GM18858 (cell line): Measurements from ENCODE around the gene DIP2B.

Experiments used
- ATAC-seq: cut with Tn5 transposase; IDR thresholded peaks from one replicate; pipeline ENCODE4 v1.9.1; 2021; ENCODE audit not compliant: unreplicated experiment

Gene DIP2B

GRCh38 chr12:50725011-50725942, 220.5 kb downstream of the DIP2B start:
- ATAC-seq, result no peak

DNA sequence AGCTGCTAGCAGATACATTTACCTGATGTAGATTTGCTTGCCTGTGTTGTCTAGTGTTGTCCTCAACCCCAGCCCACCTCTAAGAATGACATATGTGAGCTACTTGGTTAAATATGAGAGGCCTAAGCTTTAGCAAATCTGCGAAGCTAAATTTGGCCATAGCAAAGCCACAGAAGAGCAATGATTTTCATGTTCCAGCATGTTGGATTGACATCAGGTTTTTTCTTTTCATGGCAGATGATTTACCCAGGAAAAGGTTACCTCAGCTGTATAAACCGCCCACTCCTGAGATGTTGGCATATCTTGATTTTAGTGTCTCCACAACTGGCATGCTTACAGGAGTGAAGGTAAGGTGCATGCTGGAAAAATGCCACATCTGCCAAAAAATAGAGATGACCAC, 222.7 kb downstream of the DIP2B start:
- no peak for ATAC-seq

DNA sequence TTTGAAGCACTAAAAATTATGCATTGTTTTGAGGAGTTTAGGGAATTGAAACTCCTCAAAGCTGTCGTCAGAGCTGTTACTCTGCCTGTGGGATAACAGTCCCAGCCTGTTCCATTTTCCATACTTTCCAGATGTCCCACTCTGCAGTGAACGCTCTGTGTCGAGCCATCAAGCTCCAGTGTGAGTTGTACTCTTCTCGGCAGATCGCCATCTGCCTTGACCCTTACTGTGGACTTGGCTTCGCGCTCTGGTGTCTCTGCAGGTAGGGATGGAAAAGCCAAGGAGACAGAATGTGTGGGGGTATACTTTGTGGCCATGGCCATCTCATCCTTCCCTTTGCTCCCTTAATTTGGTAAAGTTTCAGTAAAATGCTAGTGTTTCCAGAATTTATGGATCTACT, 223.6 kb downstream of the DIP2B start:
- ATAC-seq, result no peak

DNA sequence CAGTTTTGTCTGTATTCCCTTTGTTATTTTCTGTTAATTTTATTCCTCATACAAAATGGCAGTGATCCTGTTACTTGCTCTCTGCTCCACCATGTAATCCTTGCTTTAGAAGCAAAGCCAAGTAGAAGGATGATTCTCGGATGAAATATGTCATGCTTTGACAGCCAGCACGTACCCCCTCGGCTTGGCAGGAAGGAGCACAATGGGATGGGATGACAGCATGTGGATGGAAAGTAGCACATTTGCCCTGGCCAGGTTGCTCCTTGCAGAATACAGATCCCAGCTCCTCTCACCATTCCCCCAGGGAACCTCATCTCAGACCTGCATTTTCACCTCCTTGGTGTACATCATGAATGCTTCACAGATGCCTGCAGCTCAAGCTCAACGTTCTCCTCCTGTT, 224.1 kb downstream of the DIP2B start:
- no peak for ATAC-seq

DNA sequence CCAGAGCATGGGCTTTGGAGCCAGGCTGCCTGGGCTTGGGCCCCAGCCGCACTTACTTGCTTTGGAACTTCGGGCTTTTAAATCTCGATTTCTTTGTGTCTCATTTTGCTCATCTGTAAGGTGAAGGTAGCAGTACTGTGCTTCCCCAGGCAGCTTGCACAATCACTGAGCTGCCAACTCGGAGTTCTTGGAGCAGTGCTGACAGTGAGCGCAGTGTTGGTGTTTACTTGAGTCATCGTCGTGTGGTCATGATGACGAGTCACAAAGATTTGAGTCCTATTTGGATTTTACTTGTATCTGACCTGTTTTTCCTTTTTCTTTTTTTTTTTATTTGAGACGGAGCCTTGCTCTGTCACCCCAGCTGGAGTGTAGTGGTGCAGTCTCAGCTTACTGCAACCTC, 227.8 kb downstream of the DIP2B start:
- ATAC-seq, result no peak

- no peak for ATAC-seq
Measured at GRCh38 chr12:50733706-50734105, 228.9 kb downstream of the DIP2B start.

GRCh38 chr12:50734409-50735263, 229.9 kb downstream of the DIP2B start:
- ATAC-seq, result no peak

DNA sequence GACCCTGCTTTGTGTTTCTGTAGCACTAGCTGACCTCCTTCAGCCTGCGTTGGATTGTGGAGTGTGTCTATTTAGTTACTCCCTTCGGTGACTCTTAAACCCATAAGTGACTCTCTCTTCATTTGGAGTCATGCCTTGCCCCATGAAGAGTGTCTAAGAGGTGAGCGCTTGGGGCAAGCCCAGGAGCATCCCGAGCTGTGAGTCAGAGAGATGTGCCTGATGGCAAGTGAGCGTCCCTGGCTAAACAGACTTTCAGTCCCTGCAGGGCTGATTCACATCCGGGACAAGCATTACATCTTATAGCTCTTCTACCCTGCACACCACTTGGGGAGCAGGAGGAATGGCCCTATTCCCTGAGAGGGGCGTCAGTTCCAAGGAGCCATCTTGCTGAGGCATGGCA, 234.8 kb downstream of the DIP2B start:
- no peak for ATAC-seq

GRCh38 chr12:50740307-50740706, 235.5 kb downstream of the DIP2B start:
- ATAC-seq, result no peak

DNA sequence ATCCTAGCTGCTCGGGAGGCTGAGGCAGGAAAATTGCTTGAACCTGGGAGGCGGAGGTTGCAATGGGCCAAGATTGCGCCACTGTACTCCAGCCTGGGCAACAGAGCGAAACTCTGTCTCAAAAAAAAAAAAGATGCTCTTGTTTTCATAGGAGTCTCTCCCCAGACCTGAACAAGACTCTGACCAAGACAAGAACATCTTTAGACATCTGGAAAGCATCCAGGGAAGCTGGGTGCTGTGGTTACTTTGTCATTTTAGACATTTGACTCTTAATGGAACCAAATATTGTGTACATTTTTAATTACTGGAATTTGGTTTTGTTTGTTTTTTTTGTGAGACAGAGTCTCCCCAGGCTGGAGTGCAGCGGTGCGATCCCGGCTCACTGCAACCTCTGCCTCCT, 238.0 kb downstream of the DIP2B start:
- no peak for ATAC-seq

DNA sequence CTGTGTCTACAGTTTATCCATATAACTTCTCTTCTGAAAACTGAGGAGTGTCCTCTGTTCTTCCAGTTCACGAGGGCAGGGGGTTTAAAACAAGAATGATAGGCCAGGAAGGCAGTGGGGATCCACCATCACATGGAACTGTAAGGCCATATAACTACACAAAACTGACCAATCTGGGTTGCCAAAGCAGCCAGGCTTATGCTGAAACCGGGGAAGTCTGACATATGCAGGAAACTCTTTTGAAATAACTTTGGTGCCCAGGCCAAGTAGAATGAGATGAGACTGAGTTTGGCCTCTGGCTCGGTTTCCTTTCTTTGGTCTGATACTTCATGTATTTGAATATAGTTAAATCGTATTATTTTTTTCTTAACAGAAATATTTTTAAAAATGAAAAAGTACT, 241.1 kb downstream of the DIP2B start:
- ATAC-seq, result no peak

GRCh38 chr12:50746431-50746830, 241.6 kb downstream of the DIP2B start:
- ATAC-seq, result no peak

- no peak for ATAC-seq
Measured at GRCh38 chr12:50747817-50748216, 243.0 kb downstream of the DIP2B start.

DNA sequence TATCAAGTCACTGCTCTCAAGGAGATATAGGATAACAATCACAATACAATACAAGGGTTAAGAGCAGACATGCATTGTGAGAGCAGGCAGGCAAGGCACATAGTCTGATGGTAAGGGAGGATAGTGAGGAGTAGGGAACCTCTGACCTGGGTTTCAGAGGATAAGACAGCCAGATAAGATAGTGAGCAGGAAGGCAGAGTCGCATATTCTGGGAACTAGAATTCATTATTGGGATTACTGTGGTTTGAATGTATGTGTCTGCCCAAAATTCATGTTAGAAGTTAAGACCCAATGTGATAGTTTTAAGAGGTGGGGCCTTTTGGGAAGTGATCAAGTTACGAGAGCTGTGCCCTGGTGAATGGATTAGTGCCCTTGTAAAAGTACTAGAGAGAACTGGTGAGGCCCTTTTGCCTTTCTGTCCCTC, 244.7 kb downstream of the DIP2B start:
- ATAC-seq, result no peak

- no peak for ATAC-seq
Measured at GRCh38 chr12:50750366-50750765, 245.6 kb downstream of the DIP2B start.

DNA sequence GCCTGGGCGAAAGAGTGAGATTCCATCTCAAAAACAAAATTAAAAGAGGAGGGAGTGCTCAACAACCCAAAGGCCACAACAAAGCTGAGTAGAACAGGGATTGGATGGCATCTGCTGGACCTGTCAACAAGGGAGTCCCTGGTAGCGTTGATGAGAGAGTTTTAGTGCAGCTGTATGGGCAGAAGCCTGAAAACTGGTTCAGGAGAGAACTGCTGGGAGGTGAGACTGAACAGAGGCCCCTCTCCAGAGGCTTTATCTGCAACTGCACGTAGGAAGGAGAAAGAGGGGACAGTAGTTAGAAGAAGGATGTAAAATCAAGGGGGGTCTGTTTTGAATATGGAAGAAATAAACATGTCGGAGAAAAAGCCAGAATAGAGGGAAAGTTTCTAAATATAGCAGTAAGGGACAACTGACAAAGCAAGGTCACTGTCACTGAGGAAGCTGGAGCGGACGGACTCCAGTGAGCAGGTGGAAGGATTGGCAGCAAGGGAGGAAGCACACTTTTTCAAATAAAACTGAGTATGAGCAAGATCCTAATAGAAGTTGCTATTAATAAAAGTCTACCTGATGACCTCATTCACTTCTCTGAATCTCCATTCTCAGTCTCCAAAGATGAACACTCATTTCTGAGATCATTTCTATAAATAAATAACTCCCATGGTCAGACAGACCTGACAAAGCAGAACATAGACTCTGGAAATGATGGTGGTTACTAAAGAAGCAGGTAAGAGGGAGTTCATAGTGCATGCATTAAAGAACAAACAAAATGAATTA, 247.3 kb downstream of the DIP2B start:
- no peak for ATAC-seq

GRCh38 chr12:50753232-50753769, 248.5 kb downstream of the DIP2B start:
- ATAC-seq, result no peak

DNA sequence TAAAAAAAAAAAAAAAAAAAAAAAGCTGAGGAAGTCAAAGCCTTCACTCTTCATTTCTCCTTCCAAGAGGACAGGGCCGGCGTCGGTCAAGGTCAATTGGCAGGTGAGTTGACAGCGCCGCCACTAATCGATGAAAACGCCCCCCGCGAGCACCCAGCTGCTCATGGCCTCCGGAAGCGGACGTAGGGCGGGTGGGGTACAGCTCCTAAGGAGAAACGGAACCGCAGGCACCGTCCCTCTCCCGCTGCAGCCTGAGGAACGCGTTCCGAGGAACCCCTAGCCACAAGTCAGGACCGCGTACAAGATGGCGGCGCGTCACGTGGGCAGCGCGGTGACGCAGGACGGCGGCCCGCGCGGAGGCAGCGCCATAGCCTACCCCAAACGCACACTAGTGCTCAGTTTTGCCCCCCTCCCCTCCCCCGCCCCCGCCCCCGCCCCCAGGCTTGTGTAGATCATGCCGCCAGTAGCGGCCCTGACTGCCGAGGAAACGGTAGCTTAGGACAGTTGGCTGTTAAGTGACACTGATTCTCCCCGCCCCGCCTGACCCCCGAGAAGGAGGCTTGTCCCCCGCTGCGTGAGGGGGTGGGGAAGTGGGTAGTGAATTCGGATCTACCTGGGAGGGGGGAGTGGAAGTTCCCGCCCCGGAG, 259.0 kb downstream of the DIP2B start, which contains the start of gene ATF1:
ATF1 (plus strand) TSS at position 463 of the 647 bp plus-strand sequence. CDS start 16,045 bp downstream, outside the sequence.
- peak; percentile 56 for ATAC-seq

DNA sequence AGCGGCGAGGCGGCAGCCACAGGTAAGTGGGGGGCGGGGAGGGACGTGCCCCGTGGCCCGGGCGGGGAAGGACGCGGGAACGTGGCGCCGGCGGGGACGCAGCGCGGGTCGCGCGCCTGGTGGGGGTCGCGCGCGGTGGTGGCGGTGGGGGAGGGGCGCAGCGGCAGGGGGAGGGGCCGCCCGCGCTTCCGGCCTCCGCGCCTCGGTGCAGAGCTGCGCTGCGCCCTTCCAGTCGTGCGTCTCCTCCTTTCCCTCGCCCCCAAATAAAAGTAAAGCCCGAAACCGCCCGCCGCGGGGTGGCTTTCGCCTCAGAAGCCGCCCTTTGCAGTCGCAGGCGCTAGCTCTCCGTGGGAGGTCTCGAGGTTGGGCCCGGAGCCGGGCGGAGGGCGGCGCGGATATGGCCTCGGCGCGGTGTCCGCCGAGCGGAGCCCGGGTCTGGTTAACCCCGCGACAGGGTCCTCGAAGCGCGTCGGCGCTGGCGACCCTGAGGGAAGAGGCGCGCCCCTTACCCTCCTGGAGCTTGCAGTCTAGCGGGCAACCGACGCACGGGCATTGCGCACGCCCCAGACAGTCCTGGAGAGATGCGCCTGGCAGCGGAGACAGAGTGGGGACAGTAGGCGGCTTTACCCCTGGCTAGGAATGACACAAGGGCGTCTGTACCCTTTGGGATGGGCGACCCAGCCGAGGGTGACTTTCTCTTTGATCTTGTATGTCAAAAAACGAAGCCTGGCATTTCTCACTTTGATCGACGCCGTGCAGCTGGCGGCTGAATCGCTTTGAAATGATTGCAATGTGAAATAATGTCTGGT, 259.7 kb downstream of the DIP2B start:
- ATAC-seq, result peak; percentile 17
